HL-60 (cell line): ENCODE data around the gene ZBTB26.
A peak's percentile ranks its signal among the peaks of the same experiment; 100 is the strongest.

Experiments
- CTCF ChIP-seq: IDR thresholded peaks from one replicate; pipeline ENCODE4 v1.5.1; 2011; ENCODE audit warnings: low read length, control low read depth, inconsistent platforms; ENCODE audit not compliant: insufficient read depth
- GABPA ChIP-seq: IDR thresholded peaks from 2 replicates; pipeline ENCODE4 v1.6.1; 2012; ENCODE audit warnings: low read depth
- POLR2AphosphoS5 ChIP-seq: IDR thresholded peaks from 2 replicates; pipeline ENCODE4 v1.6.1; 2012; ENCODE audit warnings: low read depth
- SPI1 ChIP-seq: IDR thresholded peaks from 2 replicates; pipeline ENCODE4 v1.6.1; 2012; ENCODE audit warnings: low read depth, mild to moderate bottlenecking, borderline replicate concordance

- TF ChIP-seq CTCF: no peak
- TF ChIP-seq POLR2AphosphoS5: peak; percentile 52; the same call in 1 of the 2 replicates
- peak; percentile 98 for TF ChIP-seq GABPA
- peak; percentile 87 for TF ChIP-seq SPI1
These were observed 18.2 kb downstream of the ZBTB26 start, which contains the start of gene ZBTB6 for GRCh38 chr9:122912964-122913673.
